HCT116 (cell line): ENCODE results near the gene PPDPF. TPM values are rescaled to one million over a fixed set of nuclear protein-coding genes. Genes with fewer than 3 reads are reported as not detected.

Experiments
- ATAC-seq: fragments of 200-7000 bp; cut with Tn5 transposase; 2 replicates; pipeline ENCODE4 v1.9.1; 2020; ENCODE audit warnings: mild to moderate bottlenecking, moderate library complexity
- BruUV-seq: library from RNA; stranded (reverse); fragments of 400-500 nt; replicated peaks from 2 replicates; lab custom pipeline; 2021; lab: Mats Ljungman, UMichigan
- CTCF ChIA-PET: fragments of 300-600 bp; sonication (Branson Sonifier 250); formaldehyde crosslinking; loops from one replicate; lab custom pipeline; 2021; ENCODE audit warnings: antibody characterized with exemption; lab: Charles Lee
- POLR2A ChIA-PET: fragments of 300-600, 350-600 bp; sonication (Branson Sonifier 250); formaldehyde crosslinking; loops from one replicate; lab custom pipeline; 2021; ENCODE audit warnings: antibody characterized with exemption; lab: Charles Lee
- RAD21 ChIA-PET, 2 experiments: fragments of 300-600 bp; sonication (Branson Sonifier 250); formaldehyde crosslinking; loops; one replicate each; lab custom pipeline; 2023; ENCODE audit warnings: low total read pairs in 2 of 2; ENCODE audit not compliant: uncharacterized antibody in 2 of 2, unreplicated experiment in 2 of 2, low non-redundant PET in 1 of 2; lab: Charles Lee
- DNase-seq: peaks from one replicate; pipeline ENCODE4 v3.0.0-alpha.2; 2010; ENCODE audit warnings: low read depth, low spot score
- H2AFZ ChIP-seq: fragments of 200-600 bp; shearing (Covaris generic), sonication (generic); 2 replicates; pipeline ENCODE4 v1.6.1; 2017; ENCODE audit warnings: low read depth, mixed run types, mixed read lengths, antibody characterized with exemption, low read length; ENCODE audit not compliant: poor library complexity, severe bottlenecking
- H3K27ac ChIP-seq: 2 replicates; pipeline ENCODE4 v1.5.1; 2012; ENCODE audit warnings: low read depth, low read length
- H3K27me3 ChIP-seq: fragments of 200-600 bp; sonication (generic); 2 replicates; pipeline ENCODE4 v1.6.1; 2016; ENCODE audit warnings: mixed run types, low read length, mixed read lengths; ENCODE audit not compliant: insufficient read depth
- H3K36me3 ChIP-seq, 2 experiments: fragments of 200-500 bp in 1 of 2; fragments of 200-600 bp in 1 of 2; sonication (Bioruptor generic) in 1 of 2; sonication (generic) in 1 of 2; 2 replicates each; pipeline versions ENCODE4 v1.5.1 to v1.6.1; 2014 to 2016; ENCODE audit warnings: low read length in 2 of 2, inconsistent platforms in 1 of 2, mixed read lengths in 1 of 2, mixed run types in 1 of 2; ENCODE audit not compliant: insufficient read depth in 2 of 2, control insufficient read depth in 1 of 2
- H3K4me1 ChIP-seq, 2 experiments: fragments of 200-600 bp in 1 of 2; sonication (generic) in 1 of 2; 2 replicates each; pipeline versions ENCODE4 v1.5.1 to v1.6.1; 2012 to 2017; ENCODE audit warnings: low read length in 2 of 2, inconsistent platforms in 1 of 2, mild to moderate bottlenecking in 1 of 2, mixed read lengths in 1 of 2, mixed run types in 1 of 2, moderate library complexity in 1 of 2; ENCODE audit not compliant: insufficient read depth in 2 of 2, control insufficient read depth in 1 of 2
- H3K4me2 ChIP-seq: fragments of 200-600 bp; sonication (generic); 2 replicates; pipeline ENCODE4 v1.6.1; 2017; ENCODE audit warnings: mixed run types, low read length, mixed read lengths
- H3K4me3 ChIP-seq, 2 experiments: fragments of 200-600 bp in 1 of 2; sonication (generic) in 1 of 2; replicated peaks in 1 of 2; 2 replicates each; pipeline ENCODE4 v1.5.1; 2011 to 2016; ENCODE audit warnings: low read length in 2 of 2, control low read depth in 1 of 2, low read depth in 1 of 2, mild to moderate bottlenecking in 1 of 2, mixed read lengths in 1 of 2, mixed run types in 1 of 2
- H3K79me2 ChIP-seq: fragments of 200-600 bp; sonication (generic); 2 replicates; pipeline ENCODE4 v1.6.1; 2017; ENCODE audit warnings: mild to moderate bottlenecking, mixed run types, low read length, moderate library complexity, mixed read lengths; ENCODE audit not compliant: insufficient read depth
- H3K9ac ChIP-seq: fragments of 200-600 bp; sonication (generic); 2 replicates; pipeline ENCODE4 v1.6.1; 2016; ENCODE audit warnings: low read length, mixed read lengths
- H3K9me2 ChIP-seq: fragments of 200-600 bp; sonication (generic), shearing (Covaris generic); 2 replicates; pipeline ENCODE4 v1.6.1; 2017; ENCODE audit warnings: mixed run types, mild to moderate bottlenecking, moderate library complexity; ENCODE audit not compliant: insufficient read depth
- H3K9me3 ChIP-seq, 2 experiments: fragments of 200-500 bp in 1 of 2; fragments of 200-600 bp in 1 of 2; sonication (Bioruptor generic) in 1 of 2; sonication (generic) in 1 of 2; 2 replicates each; pipeline ENCODE4 v1.6.1; 2014 to 2017; ENCODE audit warnings: low read length in 2 of 2, mixed read lengths in 2 of 2, inconsistent platforms in 1 of 2, low read depth in 1 of 2, mild to moderate bottlenecking in 1 of 2, mixed run types in 1 of 2, moderate library complexity in 1 of 2; ENCODE audit not compliant: control insufficient read depth in 1 of 2, insufficient read depth in 1 of 2
- H4K20me1 ChIP-seq: fragments of 200-600 bp; sonication (generic), shearing (Covaris generic); 2 replicates; pipeline ENCODE4 v1.6.1; 2017; ENCODE audit warnings: mixed run types, mild to moderate bottlenecking, moderate library complexity; ENCODE audit not compliant: insufficient read depth
- CEBPB ChIP-seq: IDR thresholded peaks from 2 replicates; pipeline ENCODE4 v1.6.1; 2012; ENCODE audit warnings: low read depth
- EGR1 ChIP-seq: IDR thresholded peaks from 2 replicates; pipeline ENCODE4 v1.6.1; 2012; ENCODE audit warnings: low read depth
- ELF1 ChIP-seq: IDR thresholded peaks from 2 replicates; pipeline ENCODE4 v1.6.1; 2012; ENCODE audit warnings: low read depth, borderline replicate concordance
- EZH2 ChIP-seq: fragments of 200-600 bp; sonication (generic); IDR thresholded peaks from 2 replicates; pipeline ENCODE4 v1.6.1; 2017; ENCODE audit warnings: antibody characterized with exemption, mixed run types
- EZH2phosphoT487 ChIP-seq: fragments of 200-600 bp; IDR thresholded peaks from 2 replicates; pipeline ENCODE4 v1.6.1; 2018; ENCODE audit warnings: antibody characterized with exemption, borderline replicate concordance
- POLR2A ChIP-seq: IDR thresholded peaks from 2 replicates; pipeline ENCODE4 v1.7.0; 2011; ENCODE audit warnings: borderline replicate concordance; ENCODE audit not compliant: insufficient read depth, insufficient read length; ENCODE audit errors: extremely low read depth
- SP1 ChIP-seq: IDR thresholded peaks from 2 replicates; pipeline ENCODE4 v1.6.1; 2012; ENCODE audit warnings: low read depth
- TCF7L2 ChIP-seq: IDR thresholded peaks from 2 replicates; pipeline ENCODE4 v1.7.0; 2011; ENCODE audit warnings: borderline replicate concordance, inconsistent platforms; ENCODE audit not compliant: insufficient read depth, insufficient read length; ENCODE audit errors: extremely low read depth
- YY1 ChIP-seq: IDR thresholded peaks from 2 replicates; pipeline ENCODE4 v1.6.1; 2011; ENCODE audit warnings: low read length, low read depth, moderate library complexity, mild to moderate bottlenecking; ENCODE audit not compliant: insufficient replicate concordance; ENCODE audit errors: extremely low read depth
- intact Hi-C: fragments of 100-400 bp; cut with micrococcal nuclease; formaldehyde crosslinking; loops from 2 replicates; pipeline ENCODE4 v1.10.0; 2022
- total RNA-seq: library from RNA; stranded (reverse); gene quantifications from one replicate; pipeline ENCODE4 v1.2.1, GENCODE V29; 2021; ENCODE audit not compliant: unreplicated experiment
- TF ChIP-seq, protein P1 (sequence below): IDR thresholded peaks from 2 replicates; pipeline ENCODE4 v1.6.1; 2012
- TF ChIP-seq, protein P2 (sequence below), 3 experiments: fragments of 200-600 bp in 1 of 3; sonication (generic) in 1 of 3; IDR thresholded peaks in 2 of 3; conservative IDR thresholded peaks in 1 of 3; 2 replicates each; pipeline ENCODE4 v1.5.1; 2012 to 2017; ENCODE audit warnings: low read depth in 2 of 3, low read length in 2 of 3, antibody characterized with exemption in 1 of 3, borderline replicate concordance in 1 of 3, control low read depth in 1 of 3, mild to moderate bottlenecking in 1 of 3, mixed read lengths in 1 of 3, mixed run types in 1 of 3, moderate library complexity in 1 of 3; ENCODE audit not compliant: insufficient read depth in 1 of 3

PPDPF gene
- total RNA-seq, 1 experiment from 2014 or later = 346 TPM

GRCh38 chr20:63507083-63507743, 13.4 kb upstream of the PPDPF start:
- CTCF ChIA-PET = no interaction called here
- intact Hi-C loops = no loop called here
- H3K27me3 ChIP-seq = no peaks in the 10 kb centered on the region
- peaks cover 3% of the 10 kb centered on the region in 2 experiments; a peak in 3 of 4 replicates for H3K4me1 ChIP-seq
- H2AFZ ChIP-seq = no peak overlapping the region
- no peak overlapping the region for H3K27ac ChIP-seq
- no peaks in the 10 kb centered on the region; a peak in 1 of 4 replicates for H3K9me3 ChIP-seq
- TF ChIP-seq, protein P1, sequence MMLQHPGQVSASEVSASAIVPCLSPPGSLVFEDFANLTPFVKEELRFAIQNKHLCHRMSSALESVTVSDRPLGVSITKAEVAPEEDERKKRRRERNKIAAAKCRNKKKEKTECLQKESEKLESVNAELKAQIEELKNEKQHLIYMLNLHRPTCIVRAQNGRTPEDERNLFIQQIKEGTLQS = no peak
- no peak for TF ChIP-seq CEBPB
- no peak for TF ChIP-seq EGR1
- no peak for TF ChIP-seq ELF1
- TF ChIP-seq SP1 = no peak
- no peak for TF ChIP-seq TCF7L2
- TF ChIP-seq, protein P2, sequence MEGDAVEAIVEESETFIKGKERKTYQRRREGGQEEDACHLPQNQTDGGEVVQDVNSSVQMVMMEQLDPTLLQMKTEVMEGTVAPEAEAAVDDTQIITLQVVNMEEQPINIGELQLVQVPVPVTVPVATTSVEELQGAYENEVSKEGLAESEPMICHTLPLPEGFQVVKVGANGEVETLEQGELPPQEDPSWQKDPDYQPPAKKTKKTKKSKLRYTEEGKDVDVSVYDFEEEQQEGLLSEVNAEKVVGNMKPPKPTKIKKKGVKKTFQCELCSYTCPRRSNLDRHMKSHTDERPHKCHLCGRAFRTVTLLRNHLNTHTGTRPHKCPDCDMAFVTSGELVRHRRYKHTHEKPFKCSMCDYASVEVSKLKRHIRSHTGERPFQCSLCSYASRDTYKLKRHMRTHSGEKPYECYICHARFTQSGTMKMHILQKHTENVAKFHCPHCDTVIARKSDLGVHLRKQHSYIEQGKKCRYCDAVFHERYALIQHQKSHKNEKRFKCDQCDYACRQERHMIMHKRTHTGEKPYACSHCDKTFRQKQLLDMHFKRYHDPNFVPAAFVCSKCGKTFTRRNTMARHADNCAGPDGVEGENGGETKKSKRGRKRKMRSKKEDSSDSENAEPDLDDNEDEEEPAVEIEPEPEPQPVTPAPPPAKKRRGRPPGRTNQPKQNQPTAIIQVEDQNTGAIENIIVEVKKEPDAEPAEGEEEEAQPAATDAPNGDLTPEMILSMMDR (IDR thresholded peaks at IDR 0.05 in 2 of 3, conservative IDR thresholded peaks at IDR 0.05 in 1 of 3; ENCODE audit: borderline replicate concordance in 1 of 3, insufficient read depth in 1 of 3, low read depth in 2 of 3, low read length in 2 of 3) = no peak
- no peak for TF ChIP-seq EZH2
- no peak for TF ChIP-seq YY1
- no peak for TF ChIP-seq POLR2A
- TF ChIP-seq EZH2phosphoT487 = no peak
- DNase-seq = no peak
- RAD21 ChIA-PET = no interaction called here
- H3K36me3 ChIP-seq = no peaks in the 10 kb centered on the region
- H3K79me2 ChIP-seq = no peaks in the 10 kb centered on the region
- no peaks in the 10 kb centered on the region for H4K20me1 ChIP-seq
- H3K9ac ChIP-seq = no peak overlapping the region
- BruUV-seq = no TSS peak
- no peaks in the 10 kb centered on the region for H3K9me2 ChIP-seq
- H3K4me2 ChIP-seq = no peak overlapping the region
- no peak overlapping the region for H3K4me3 ChIP-seq
- no peak for ATAC-seq
- POLR2A ChIA-PET = no interaction called here
